A549 (cell line): ENCODE data around the gene CTBP2. TPM values are rescaled to one million over a fixed set of nuclear protein-coding genes. Genes with fewer than 3 reads are reported as not detected.

Experiments
- ATAC-seq, 2 experiments: fragments of 200-7000 bp in 1 of 2; fragments of >200 bp in 1 of 2; cut with Nextera tagmentation in 1 of 2; cut with Tn5 transposase in 1 of 2; 3 replicates each; pipeline versions ENCODE4 v1.8.0 to v1.9.1; 2018 to 2020; ENCODE audit warnings: mild to moderate bottlenecking in 1 of 2, moderate library complexity in 1 of 2
- CTCF ChIA-PET: fragments of 300-600 bp; sonication (Branson Sonifier 250); formaldehyde crosslinking; extraction: SDS; loops from one replicate; lab custom pipeline; 2021; ENCODE audit warnings: antibody characterized with exemption, inconsistent platforms; lab: Yijun Ruan, JAX
- POLR2A ChIA-PET: fragments of 350-600 bp; formaldehyde crosslinking; extraction: SDS; loops from one replicate; lab custom pipeline; 2021; ENCODE audit warnings: antibody characterized with exemption, inconsistent platforms; lab: Yijun Ruan, JAX
- DNase-seq, 2 experiments: peaks; one replicate each; pipeline versions ENCODE4 v3.0.0 to v3.0.0-alpha.2; 2011 to 2016; ENCODE audit warnings: low read depth in 1 of 2, low spot score in 1 of 2
- FAIRE-seq: peaks from 2 replicates; lab custom pipeline; 2011; peaks lifted over from hg19 to GRCh38; lab: Jason Lieb, UNC
- H3K27ac ChIP-seq, 2 experiments: fragments of >200 bp; sonication (Bioruptor Twin); formaldehyde crosslinking; 3 replicates each; pipeline ENCODE4 v1.5.1; 2016 to 2017
- H3K4me1 ChIP-seq: fragments of >200 bp; sonication (Bioruptor Twin); formaldehyde crosslinking; 3 replicates; pipeline ENCODE4 v1.6.1; 2016
- H3K4me2 ChIP-seq: fragments of >200 bp; sonication (Bioruptor Twin); formaldehyde crosslinking; 3 replicates; pipeline ENCODE4 v1.6.1; 2016
- H3K4me3 ChIP-seq: fragments of >200 bp; sonication (Bioruptor Twin); formaldehyde crosslinking; 3 replicates; pipeline ENCODE4 v1.5.1; 2016
- H3K9me3 ChIP-seq: fragments of >200 bp; sonication (Bioruptor Twin); formaldehyde crosslinking; 3 replicates; pipeline ENCODE4 v1.6.1; 2016
- CBX8 ChIP-seq: fragments of 200-600 bp; sonication (generic); IDR thresholded peaks from 2 replicates; pipeline ENCODE4 v1.6.1; 2016
- CHD2 ChIP-seq: fragments of 150-350 bp; IDR thresholded peaks from 2 replicates; pipeline ENCODE4 v1.6.1; 2014; ENCODE audit warnings: low read length; ENCODE audit not compliant: partially characterized antibody
- EHF ChIP-seq: fragments of 250-450 bp; sonication (Bioruptor Pico); IDR thresholded peaks from 2 replicates; pipeline ENCODE4 v1.5.0; 2020; ENCODE audit warnings: mild to moderate bottlenecking
- EHMT2 ChIP-seq: fragments of 200-600 bp; sonication (generic); IDR thresholded peaks from 2 replicates; pipeline ENCODE4 v1.6.1; 2016; ENCODE audit warnings: antibody characterized with exemption, low read depth, mild to moderate bottlenecking, moderate library complexity
- EP300 ChIP-seq, 2 experiments: fragments of >200 bp; sonication (Bioruptor Twin); formaldehyde crosslinking; IDR thresholded peaks; 2 replicates in 1 of 2; 3 replicates in 1 of 2; pipeline ENCODE4 v1.6.1; 2016 to 2017
- FOSB ChIP-seq: fragments of 250-450 bp; sonication (Bioruptor Pico); IDR thresholded peaks from 2 replicates; pipeline ENCODE4 v1.5.0; 2020; ENCODE audit warnings: mild to moderate bottlenecking, moderate library complexity
- FOXS1 ChIP-seq: fragments of 250-450 bp; sonication (Bioruptor Pico); IDR thresholded peaks from 2 replicates; pipeline ENCODE4 v1.5.0; 2020; ENCODE audit warnings: mild to moderate bottlenecking, moderate library complexity
- GATA3 ChIP-seq: IDR thresholded peaks from 2 replicates; pipeline ENCODE4 v1.6.1; 2012; ENCODE audit warnings: borderline replicate concordance
- HOXB5 ChIP-seq: fragments of 250-450 bp; sonication (Bioruptor Pico); IDR thresholded peaks from 2 replicates; pipeline ENCODE4 v1.5.0; 2020; ENCODE audit warnings: mild to moderate bottlenecking, moderate library complexity
- JUN ChIP-seq, 2 experiments: fragments of >200 bp; sonication (Bioruptor Twin); formaldehyde crosslinking; IDR thresholded peaks; 2 replicates in 1 of 2; 3 replicates in 1 of 2; pipeline ENCODE4 v1.6.1; 2016 to 2017
- JUNB ChIP-seq: fragments of >200 bp; sonication (Bioruptor Twin); formaldehyde crosslinking; IDR thresholded peaks from 2 replicates; pipeline ENCODE4 v1.6.1; 2016
- KDM5A ChIP-seq: fragments of 200-600 bp; sonication (generic); IDR thresholded peaks from 2 replicates; pipeline ENCODE4 v1.6.1; 2016; ENCODE audit warnings: antibody characterized with exemption, mild to moderate bottlenecking
- MAFK ChIP-seq: fragments of 450-650 bp; IDR thresholded peaks from 2 replicates; pipeline ENCODE4 v1.6.1; 2014; ENCODE audit not compliant: partially characterized antibody
- MAZ ChIP-seq: fragments of 150-350 bp; IDR thresholded peaks from 2 replicates; pipeline ENCODE4 v1.6.1; 2014; ENCODE audit warnings: antibody characterized with exemption, low read depth, low read length, borderline replicate concordance
- MYC ChIP-seq: IDR thresholded peaks from 2 replicates; pipeline ENCODE4 v1.6.1; 2012; ENCODE audit warnings: mild to moderate bottlenecking, inconsistent platforms, low read length, improper control_type of control experiment, borderline replicate concordance
- PHF8 ChIP-seq: fragments of 200-600 bp; sonication (generic); IDR thresholded peaks from 2 replicates; pipeline ENCODE4 v1.6.1; 2016; ENCODE audit warnings: low read depth, mild to moderate bottlenecking, antibody characterized with exemption, moderate library complexity, borderline replicate concordance
- RNF2 ChIP-seq: fragments of 200-600 bp; sonication (generic); IDR thresholded peaks from 2 replicates; pipeline ENCODE4 v1.6.1; 2016; ENCODE audit warnings: low read depth, mild to moderate bottlenecking, antibody characterized with exemption, moderate library complexity, borderline replicate concordance
- TFCP2L1 ChIP-seq: fragments of 250-450 bp; sonication (Bioruptor Pico); IDR thresholded peaks from 2 replicates; pipeline ENCODE4 v1.5.0; 2021; ENCODE audit warnings: mild to moderate bottlenecking
- ZC3H11A ChIP-seq: fragments of 450-650 bp; IDR thresholded peaks from 2 replicates; pipeline ENCODE4 v1.6.1; 2014; ENCODE audit warnings: antibody characterized with exemption, mild to moderate bottlenecking
- ZFP36 ChIP-seq: fragments of 450-650 bp; IDR thresholded peaks from 2 replicates; pipeline ENCODE4 v1.6.1; 2014; ENCODE audit warnings: borderline replicate concordance; ENCODE audit not compliant: partially characterized antibody
- ZNF302 ChIP-seq: fragments of 250-450 bp; sonication (Bioruptor Pico); IDR thresholded peaks from 2 replicates; pipeline ENCODE4 v1.9.0; 2021; ENCODE audit warnings: inconsistent platforms, mild to moderate bottlenecking, moderate library complexity
- WGBS: methylation state at CpG from one replicate; pipeline ENCODE4 v1.1.6; 2017; ENCODE audit errors: missing lambda C conversion rate; 5-methylcytosine and 5-hydroxymethylcytosine counted together
- polyA plus RNA-seq, 4 experiments: library from polyadenylated mRNA; depleted of rRNA in 3 of 4; stranded (reverse); fragments of >200 nt; fragmentation: RNase III in 1 of 4; extraction: RNeasy Plus Mini Kit Qiagen cat#74134 plus additional on column Dnase treatment in 1 of 4; gene quantifications; 2 replicates in 3 of 4; 3 replicates in 1 of 4; pipeline ENCODE4 v1.2.3, GENCODE V29; 2011 to 2017
- TF ChIP-seq, protein P1 (sequence below): fragments of 200-600 bp; sonication (generic); IDR thresholded peaks from 2 replicates; pipeline ENCODE4 v1.6.1; 2016; ENCODE audit warnings: antibody characterized with exemption, mild to moderate bottlenecking, moderate library complexity
- TF ChIP-seq, protein P2 (sequence below): IDR thresholded peaks from 2 replicates; pipeline ENCODE4 v1.6.1; 2012

CTBP2 gene
- polyA plus RNA-seq, 2 of the 4 experiments (the other 2 are of a cell fraction) = 74.9 to 78.9 TPM

DNA sequence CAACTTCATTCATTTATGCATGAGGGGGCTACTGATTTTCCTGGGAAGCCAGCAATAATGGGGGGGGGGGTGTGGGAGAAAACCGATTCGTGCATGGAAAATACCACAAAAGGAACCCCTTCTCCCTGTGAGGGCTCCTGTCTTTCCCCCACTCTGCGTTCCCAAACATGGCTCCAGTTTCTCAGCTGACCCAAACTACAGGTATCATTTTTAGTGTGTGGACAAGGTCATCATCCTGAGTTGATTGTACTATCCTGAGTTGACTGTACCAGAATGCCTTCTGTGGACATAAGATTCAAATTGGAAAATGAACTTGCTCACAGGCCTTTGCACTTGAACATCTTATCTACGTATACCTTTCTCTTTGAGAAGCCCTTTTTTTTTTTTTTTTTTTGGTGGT lies 168.5 kb downstream of the CTBP2 start:
- FAIRE-seq = no peak
- no peak for DNase-seq
- H3K4me3 ChIP-seq = no peak overlapping the region
- H3K9me3 ChIP-seq = no peaks in the 10 kb centered on the region
- no peak overlapping the region for H3K27ac ChIP-seq
- no peak for TF ChIP-seq CBX8
- no peak for TF ChIP-seq JUNB
- TF ChIP-seq PHF8 = no peak
- no peak for TF ChIP-seq EP300 (IDR thresholded peaks at IDR 0.05)
- WGBS = 98% methylated on average over 4 of the region's 4 CpGs
- CTCF ChIA-PET = interaction anchor here (1.0 to 3.8 kb wide), 18 partner anchors 9 to 652 kb away, joined by 3 to 18 read pairs (median 6); no protein-coding TSS in a partner anchor
- no peak for ATAC-seq
- POLR2A ChIA-PET = no interaction called here
- H3K4me1 ChIP-seq = no peaks in the 10 kb centered on the region
- H3K4me2 ChIP-seq = no peak overlapping the region

DNA sequence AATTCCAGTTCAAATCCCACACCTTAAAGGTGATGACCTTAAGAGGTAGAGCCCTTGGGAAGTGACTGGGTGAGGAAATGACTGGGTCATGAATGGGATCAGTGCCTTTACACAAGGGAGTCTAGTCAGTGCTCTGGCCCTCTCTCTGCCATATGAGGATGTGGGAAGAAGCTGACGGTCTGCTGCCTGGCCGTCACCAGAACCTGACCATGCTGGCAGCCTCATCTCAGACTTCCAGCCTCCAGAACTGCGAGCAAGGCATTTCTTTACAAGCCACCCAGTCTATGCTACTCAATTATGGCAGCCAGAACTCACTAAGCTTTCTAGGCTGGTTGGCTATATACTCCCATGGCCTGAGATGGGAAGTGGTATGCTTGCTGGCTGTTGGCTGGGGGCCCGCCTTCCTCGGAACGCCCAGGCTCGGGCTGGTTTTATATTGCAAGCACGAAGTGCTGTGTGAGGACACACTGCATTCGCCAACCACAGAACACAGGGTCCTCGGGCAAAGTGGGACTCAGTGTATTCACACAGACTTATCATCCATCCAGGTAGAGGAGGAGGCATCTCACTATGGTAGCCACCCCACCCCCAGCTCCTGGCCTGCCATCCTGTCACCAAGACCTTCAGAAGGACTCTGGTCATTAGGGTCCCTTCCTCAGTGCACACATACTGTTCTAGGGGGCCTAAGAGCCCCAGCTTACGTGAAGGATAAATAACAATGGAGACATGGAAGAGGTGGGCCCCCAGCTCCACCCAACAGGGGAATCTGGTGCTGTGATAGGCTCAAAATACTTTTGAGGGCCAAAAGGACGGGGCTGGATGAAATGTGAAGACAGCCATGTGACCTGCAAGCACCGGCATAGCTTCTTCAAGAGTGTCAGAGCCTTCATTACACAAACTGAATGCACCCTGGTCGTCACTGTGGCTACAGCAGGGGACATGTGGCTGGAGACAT lies 169.4 kb downstream of the CTBP2 start:
- DNase-seq (no peak), ATAC-seq (no peak), FAIRE-seq (no peak)
- H3K4me2 ChIP-seq = no peak overlapping the region
- no peaks in the 10 kb centered on the region for H3K4me1 ChIP-seq
- 85% methylated on average over 13 of the region's 14 CpGs for WGBS
- CTCF ChIA-PET = interaction anchor here (0.7 to 3.8 kb wide), 6 partner anchors 8 to 154 kb away, joined by 3 to 18 read pairs (median 6); no protein-coding TSS in a partner anchor
- H3K4me3 ChIP-seq = no peak overlapping the region
- TF ChIP-seq, protein P1, sequence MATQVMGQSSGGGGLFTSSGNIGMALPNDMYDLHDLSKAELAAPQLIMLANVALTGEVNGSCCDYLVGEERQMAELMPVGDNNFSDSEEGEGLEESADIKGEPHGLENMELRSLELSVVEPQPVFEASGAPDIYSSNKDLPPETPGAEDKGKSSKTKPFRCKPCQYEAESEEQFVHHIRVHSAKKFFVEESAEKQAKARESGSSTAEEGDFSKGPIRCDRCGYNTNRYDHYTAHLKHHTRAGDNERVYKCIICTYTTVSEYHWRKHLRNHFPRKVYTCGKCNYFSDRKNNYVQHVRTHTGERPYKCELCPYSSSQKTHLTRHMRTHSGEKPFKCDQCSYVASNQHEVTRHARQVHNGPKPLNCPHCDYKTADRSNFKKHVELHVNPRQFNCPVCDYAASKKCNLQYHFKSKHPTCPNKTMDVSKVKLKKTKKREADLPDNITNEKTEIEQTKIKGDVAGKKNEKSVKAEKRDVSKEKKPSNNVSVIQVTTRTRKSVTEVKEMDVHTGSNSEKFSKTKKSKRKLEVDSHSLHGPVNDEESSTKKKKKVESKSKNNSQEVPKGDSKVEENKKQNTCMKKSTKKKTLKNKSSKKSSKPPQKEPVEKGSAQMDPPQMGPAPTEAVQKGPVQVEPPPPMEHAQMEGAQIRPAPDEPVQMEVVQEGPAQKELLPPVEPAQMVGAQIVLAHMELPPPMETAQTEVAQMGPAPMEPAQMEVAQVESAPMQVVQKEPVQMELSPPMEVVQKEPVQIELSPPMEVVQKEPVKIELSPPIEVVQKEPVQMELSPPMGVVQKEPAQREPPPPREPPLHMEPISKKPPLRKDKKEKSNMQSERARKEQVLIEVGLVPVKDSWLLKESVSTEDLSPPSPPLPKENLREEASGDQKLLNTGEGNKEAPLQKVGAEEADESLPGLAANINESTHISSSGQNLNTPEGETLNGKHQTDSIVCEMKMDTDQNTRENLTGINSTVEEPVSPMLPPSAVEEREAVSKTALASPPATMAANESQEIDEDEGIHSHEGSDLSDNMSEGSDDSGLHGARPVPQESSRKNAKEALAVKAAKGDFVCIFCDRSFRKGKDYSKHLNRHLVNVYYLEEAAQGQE = no peak
- TF ChIP-seq KDM5A (no peak), JUN (IDR thresholded peaks at IDR 0.05) (no peak), GATA3 (no peak), FOSB (no peak), ZNF302 (CRISPR knock-in tag) (no peak), FOXS1 (no peak), ZC3H11A (no peak), MYC (no peak), EHF (no peak), RNF2 (no peak), EHMT2 (no peak), MAZ (no peak), ZFP36 (no peak), MAFK (no peak), CHD2 (no peak), CBX8 (no peak), HOXB5 (CRISPR knock-in tag) (no peak), TFCP2L1 (CRISPR knock-in tag) (no peak)
- TF ChIP-seq, protein P2, sequence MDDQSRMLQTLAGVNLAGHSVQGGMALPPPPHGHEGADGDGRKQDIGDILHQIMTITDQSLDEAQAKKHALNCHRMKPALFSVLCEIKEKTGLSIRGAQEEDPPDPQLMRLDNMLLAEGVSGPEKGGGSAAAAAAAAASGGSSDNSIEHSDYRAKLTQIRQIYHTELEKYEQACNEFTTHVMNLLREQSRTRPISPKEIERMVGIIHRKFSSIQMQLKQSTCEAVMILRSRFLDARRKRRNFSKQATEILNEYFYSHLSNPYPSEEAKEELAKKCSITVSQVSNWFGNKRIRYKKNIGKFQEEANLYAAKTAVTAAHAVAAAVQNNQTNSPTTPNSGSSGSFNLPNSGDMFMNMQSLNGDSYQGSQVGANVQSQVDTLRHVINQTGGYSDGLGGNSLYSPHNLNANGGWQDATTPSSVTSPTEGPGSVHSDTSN = no peak
- POLR2A ChIA-PET = no interaction called here
- H3K9me3 ChIP-seq = no peaks in the 10 kb centered on the region
- no peak overlapping the region for H3K27ac ChIP-seq
